GM20000 (cell line): ENCODE measurements around the gene ITIH6.
"Not testable (repeated sequence)": the region's sequence is repeated elsewhere in the genome, so short reads cannot be mapped to it uniquely, and the experiment has no call there.

Source experiments
- DNase-seq: peaks from one replicate; pipeline ENCODE4 v3.0.0; 2012; ENCODE audit warnings: low spot score
- CTCF ChIP-seq: IDR thresholded peaks from 2 replicates; pipeline ENCODE4 v1.5.1; 2012; ENCODE audit warnings: mild to moderate bottlenecking, control low read depth; ENCODE audit errors: extremely low read depth, missing control alignments

The ITIH6 gene

GRCh38 chrX:54798137-54798536 lies at the start of gene ITIH6:
ITIH6 (minus strand) TSS chrX:54798255; CDS start chrX:54798210, 45 bp downstream.
- no peak for TF ChIP-seq CTCF

GRCh38 chrX:54847700-54848099 lies 49.6 kb upstream of the ITIH6 start:
- DNase-seq, result not testable (repeated sequence)

More at GRCh38 chrX:54798137-54798536, at the start of gene ITIH6:
- no peak for DNase-seq

GRCh38 chrX:54843050-54843449 lies 45.0 kb upstream of the ITIH6 start:
- no peak for DNase-seq
- no peak for TF ChIP-seq CTCF

- DNase-seq, result no peak
- no peak for TF ChIP-seq CTCF
Observed at GRCh38 chrX:54842607-54843006, 44.6 kb upstream of the ITIH6 start.

- not testable (repeated sequence) for DNase-seq
Observed at GRCh38 chrX:54841184-54841874, 43.3 kb upstream of the ITIH6 start.

- no peak for TF ChIP-seq CTCF
Observed at GRCh38 chrX:54838583-54838982, 40.5 kb upstream of the ITIH6 start.

GRCh38 chrX:54826598-54826997 lies 28.5 kb upstream of the ITIH6 start:
- TF ChIP-seq CTCF, result no peak
- DNase-seq, result no peak

More at GRCh38 chrX:54838583-54838982, 40.5 kb upstream of the ITIH6 start:
- DNase-seq, result no peak

- no peak for TF ChIP-seq CTCF
- DNase-seq, result no peak
Observed at GRCh38 chrX:54825716-54826438, 27.8 kb upstream of the ITIH6 start.
